Epithelial cell of umbilical artery (primary cell): ENCODE measurements around the gene STPG4. TPM values are rescaled to one million over a fixed set of nuclear protein-coding genes. Genes with fewer than 3 reads are reported as not detected.

Experiments
- total RNA-seq: library from RNA; depleted of rRNA; stranded (reverse); fragments of >200 nt; gene quantifications from 2 replicates; pipeline ENCODE4 v1.2.3, GENCODE V29; 2014

STPG4 gene, protein sequence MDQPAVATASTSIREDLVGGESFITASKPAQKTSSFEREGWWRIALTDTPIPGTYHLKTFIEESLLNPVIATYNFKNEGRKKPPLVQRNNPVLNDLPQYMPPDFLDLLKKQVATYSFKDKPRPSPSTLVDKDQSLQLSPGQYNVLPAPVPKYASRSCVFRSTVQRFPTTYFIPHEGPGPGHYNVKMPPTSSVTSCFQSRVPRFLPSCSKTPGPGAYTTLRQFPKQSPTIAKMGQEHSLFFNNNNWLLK
- under 0.01 TPM in 1 of 2 replicates, not detected in the other for total RNA-seq

DNA sequence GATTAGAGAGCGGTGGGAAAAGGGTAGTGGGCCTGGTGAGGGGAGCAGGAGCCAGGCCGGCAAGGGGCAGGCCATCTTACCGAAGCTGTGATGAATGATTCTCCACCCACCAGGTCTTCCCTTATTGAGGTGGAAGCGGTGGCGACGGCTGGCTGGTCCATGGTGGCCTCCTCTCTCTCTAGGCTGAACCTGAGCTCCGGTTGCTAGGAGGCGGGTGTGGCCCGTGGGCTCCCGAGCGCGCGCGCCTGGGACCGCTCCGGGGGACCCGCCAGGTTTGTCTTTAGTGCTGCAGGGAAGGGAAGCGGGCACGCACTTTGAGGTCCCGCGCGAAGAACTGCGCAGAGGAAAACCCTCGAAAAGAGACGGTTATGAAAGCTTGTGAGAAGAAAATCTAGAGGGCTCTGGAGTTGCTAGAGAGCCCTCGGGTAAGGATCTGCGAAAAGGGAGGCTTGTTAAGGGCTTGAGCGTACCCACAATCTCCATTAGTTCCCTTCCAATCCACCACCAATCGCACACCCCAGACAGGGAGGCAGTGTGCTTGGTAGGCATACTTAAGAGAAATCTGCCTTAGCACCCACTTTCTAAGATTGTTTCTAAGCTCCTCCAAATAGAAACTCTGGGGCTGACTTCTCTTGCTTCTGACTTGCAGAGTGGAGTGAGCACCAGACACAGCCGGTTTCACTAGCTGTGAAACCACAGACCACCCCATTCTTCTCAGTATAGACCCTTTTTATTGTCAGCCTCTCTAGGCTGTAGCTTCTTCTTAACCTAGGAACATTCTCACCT is at the start of gene STPG4:
TSS of gene STPG4 (minus strand) at position 218 of the 786 bp plus-strand sequence. CDS start at position 161, 57 bp downstream.

Other genes starting within 250 kb of the STPG4 start
- gene MCFD2, start 239.5 kb downstream of the STPG4 start, total RNA-seq, result 121 and 165 TPM in 2 replicates
- gene TTC7A, start 214.1 kb downstream of the STPG4 start, total RNA-seq, result 9.6 and 10.1 TPM in 2 replicates
- 750 and 1,327 TPM in 2 replicates for gene CALM2, start 21.2 kb upstream of the STPG4 start, total RNA-seq
- 0.32 and 0.76 TPM in 2 replicates for gene EPCAM, start 214.0 kb upstream of the STPG4 start, total RNA-seq
- gene MSH2, start 247.8 kb upstream of the STPG4 start, total RNA-seq, result 29.6 and 48.0 TPM in 2 replicates